ENCODE results near the gene CXorf58.
"Not testable (repeated sequence)": the region's sequence is repeated elsewhere in the genome, so short reads cannot be mapped to it uniquely, and the experiment has no call there.

The CXorf58 gene

GRCh38 chrX:23907498-23908218 lies at the start of gene CXorf58, which contains the start of gene APOO:
TSS of gene CXorf58 (plus strand) at chrX:23908006. CDS start at chrX:23910303, 2,297 bp downstream.
TSS of gene APOO (minus strand) at chrX:23907938. CDS start at chrX:23907702, 236 bp downstream.
- DNase-seq: peak; percentile 76

- DNase-seq: not testable (repeated sequence)
These were observed 48.6 kb upstream of the CXorf58 start for GRCh38 chrX:23859238-23859637.

GRCh38 chrX:23861215-23861896 lies 46.5 kb upstream of the CXorf58 start:
- DNase-seq: no peak

- not testable (repeated sequence) for DNase-seq
These were observed 45.9 kb upstream of the CXorf58 start for GRCh38 chrX:23861952-23862351.

GRCh38 chrX:23864742-23865326 lies 43.0 kb upstream of the CXorf58 start:
- no peak for DNase-seq

GRCh38 chrX:23870041-23870440 lies 37.8 kb upstream of the CXorf58 start:
- DNase-seq: no peak

- no peak for DNase-seq
These were observed 35.8 kb upstream of the CXorf58 start for GRCh38 chrX:23871905-23872546.

GRCh38 chrX:23879380-23880090 lies 28.3 kb upstream of the CXorf58 start:
- no peak for DNase-seq

- DNase-seq: peak; percentile 7
These were observed 24.0 kb upstream of the CXorf58 start for GRCh38 chrX:23883737-23884354.

GRCh38 chrX:23884427-23885024 lies 23.3 kb upstream of the CXorf58 start:
- no peak for DNase-seq

- DNase-seq: no peak
These were observed 22.0 kb upstream of the CXorf58 start for GRCh38 chrX:23885803-23886202.

GRCh38 chrX:23887451-23887850 lies 20.4 kb upstream of the CXorf58 start:
- no peak for DNase-seq

GRCh38 chrX:23887918-23888317 lies 19.9 kb upstream of the CXorf58 start:
- DNase-seq: no peak

- DNase-seq: no peak
These were observed 18.8 kb upstream of the CXorf58 start for GRCh38 chrX:23888887-23889501.

GRCh38 chrX:23890933-23891332 lies 16.9 kb upstream of the CXorf58 start:
- DNase-seq: no peak

- DNase-seq: not testable (repeated sequence)
These were observed 12.8 kb upstream of the CXorf58 start for GRCh38 chrX:23894993-23895392.

GRCh38 chrX:23896539-23896938 lies 11.3 kb upstream of the CXorf58 start:
- DNase-seq: not testable (repeated sequence)

- DNase-seq: no peak
These were observed 10.8 kb upstream of the CXorf58 start for GRCh38 chrX:23896981-23897380.

GRCh38 chrX:23898412-23898959 lies 9.3 kb upstream of the CXorf58 start:
- no peak for DNase-seq

GRCh38 chrX:23900220-23900797 lies 7.5 kb upstream of the CXorf58 start:
- DNase-seq: no peak

- DNase-seq: no peak
These were observed 6.7 kb upstream of the CXorf58 start for GRCh38 chrX:23901060-23901459.
